K562 treated with DMSO at 1 percent for 48 hours (cell line): Measurements from ENCODE around the gene VIPAS39. TPM values are rescaled to one million over a fixed set of nuclear protein-coding genes. Genes with fewer than 3 reads are reported as not detected.

Experiments
- total RNA-seq: library from RNA; unstranded; fragments of 300-600 nt; gene quantifications from 2 replicates; pipeline ENCODE4 v1.2.3, GENCODE V29; 2022; ENCODE audit warnings: low replicate concordance; ENCODE audit errors: extremely low read depth

Gene VIPAS39
- total RNA-seq: not detected in 2 replicates

GRCh38 chr14:77457522-77458248, at the start of gene VIPAS39, which contains the start of gene AHSA1:
Gene VIPAS39, minus strand, starts transcription at chr14:77457601. Its CDS starts 3,499 bp downstream, at chr14:77454102.
Gene AHSA1, plus strand, starts transcription at chr14:77458093. Its CDS starts 97 bp downstream, at chr14:77458190.

GRCh38 chr14:77498120-77498979, 40.9 kb upstream of the VIPAS39 start, which contains the start of gene ISM2:
Gene ISM2, minus strand, starts transcription at chr14:77498816. Its CDS starts 23 bp downstream, at chr14:77498793.

GRCh38 chr14:77423423-77423822, 34.0 kb downstream of the VIPAS39 start, which contains the start of gene NOXRED1:
Gene NOXRED1, minus strand, starts transcription at chr14:77423523. Its CDS starts 634 bp downstream, at chr14:77422889.

GRCh38 chr14:77376771-77377501, 80.5 kb downstream of the VIPAS39 start, which contains the start of the genes SAMD15 and TMED8:
Gene SAMD15, plus strand, starts transcription at chr14:77377379. Its CDS starts 40 bp downstream, at chr14:77377419.
Gene TMED8, minus strand, starts transcription at chr14:77377094. Its CDS starts 41 bp downstream, at chr14:77377053.

Other genes starting within 250 kb of the VIPAS39 start
- not detected in 2 replicates for gene NGB, start 186.4 kb downstream of the VIPAS39 start, total RNA-seq
- gene POMT2, start 136.7 kb downstream of the VIPAS39 start, total RNA-seq: not detected in 2 replicates
- not detected in 2 replicates for gene GSTZ1, start 136.6 kb downstream of the VIPAS39 start, total RNA-seq
- gene TMED8, start 80.5 kb downstream of the VIPAS39 start, total RNA-seq: not detected in 2 replicates
- gene SAMD15, start 80.2 kb downstream of the VIPAS39 start, total RNA-seq: not detected in 2 replicates
- gene NOXRED1, start 34.1 kb downstream of the VIPAS39 start, total RNA-seq: not detected in 2 replicates
- gene AHSA1, start 492 bp upstream of the VIPAS39 start, total RNA-seq: not detected in 2 replicates
- not detected in 2 replicates for gene ISM2, start 41.2 kb upstream of the VIPAS39 start, total RNA-seq
- gene SPTLC2, start 159.0 kb upstream of the VIPAS39 start, total RNA-seq: not detected in 2 replicates